Measurements from ENCODE around the gene PTAFR. TPM values are rescaled to one million over a fixed set of nuclear protein-coding genes. Genes with fewer than 3 reads are reported as not detected.
A peak's percentile ranks its signal among the peaks of the same experiment; 100 is the strongest.
"Not testable (repeated sequence)": the region's sequence is repeated elsewhere in the genome, so short reads cannot be mapped to it uniquely, and the experiment has no call there.

The PTAFR gene
- total and polyA plus RNA-seq, 2 donors (not counting 1 experiment from before 2014, with no cell fraction given) = 5.9 to 6.2 TPM

GRCh38 chr1:28143496-28144202 is 32.8 kb downstream of the PTAFR start:
- 100% methylated on average over 1 of the region's 4 CpGs for WGBS (ENCODE audit: insufficient coverage)
- H4K20me1 ChIP-seq (ENCODE audit: control insufficient read depth, insufficient read depth, low read length, poor library complexity, severe bottlenecking) = no peaks in the 10 kb centered on the region
- H3K27me3 Mint-ChIP-seq = no peaks in the 10 kb centered on the region
- no peaks in the 10 kb centered on the region for H3K9me3 ChIP-seq (ENCODE audit: control extremely low read depth in 1 of 3, control insufficient read depth in 2 of 3, insufficient read depth in 1 of 3, low read length in 2 of 3)
- H3K4me3 Mint-ChIP-seq = no peak overlapping the region
- TF ChIP-seq CTCF (IDR thresholded peaks at IDR 0.05) = no peak
- no peak for TF ChIP-seq EZH2 (IDR thresholded peaks at IDR 0.05; ENCODE audit: borderline replicate concordance, insufficient read depth, low read depth, low read length, poor library complexity, severe bottlenecking)
- H2AFZ ChIP-seq (ENCODE audit: insufficient read depth, low read depth, low read length, poor library complexity, severe bottlenecking) = no peak overlapping the region
- H3K27ac Mint-ChIP-seq = peak overlapping the region; percentile 56
- no peaks in the 10 kb centered on the region for H3K9me3 Mint-ChIP-seq (ENCODE audit: insufficient read depth)
- H3K9ac ChIP-seq (ENCODE audit: low read length) = no peak overlapping the region
- ATAC-seq (ENCODE audit: low read depth) (no peak), DNase-seq (no peak)
- intact Hi-C loops (cut with micrococcal nuclease) = loop anchor here (1.0 kb wide), 1 partner anchor 32 kb away; no protein-coding TSS in a partner anchor
- CTCF ChIA-PET = interaction anchor here (1.1 to 2.7 kb wide), 3 partner anchors 8 to 65 kb away, joined by 3 to 9 read pairs (median 4); no protein-coding TSS in a partner anchor
- H3K27me3 ChIP-seq (replicated peaks in 1 of 4; ENCODE audit: control extremely low read depth in 1 of 4, control insufficient read depth in 3 of 4, insufficient read depth in 4 of 4, low read length in 3 of 4) = no peaks in the 10 kb centered on the region
- H3K79me2 ChIP-seq (ENCODE audit: control insufficient read depth, insufficient read depth, low read length) = no peaks in the 10 kb centered on the region
- POLR2A ChIA-PET = interaction anchor here (0.6 to 1.3 kb wide), 2 partner anchors 9 to 27 kb away, joined by 4 to 6 read pairs; no protein-coding TSS in a partner anchor
- no peaks in the 10 kb centered on the region for H3K36me3 ChIP-seq (replicated peaks in 1 of 2; ENCODE audit: control extremely low read depth in 1 of 2, control insufficient read depth in 1 of 2, extremely low read depth in 1 of 2, insufficient read depth in 2 of 2, low read length in 1 of 2)
- no peak overlapping the region for H3K4me3 ChIP-seq (ENCODE audit: control extremely low read depth in 1 of 5, extremely low read depth in 1 of 5, insufficient read depth in 1 of 5, low read depth in 2 of 5, low read length in 4 of 5)
- no peak overlapping the region for H3K4me2 ChIP-seq (replicated peaks; ENCODE audit: low read depth, low read length, poor library complexity, severe bottlenecking)
- no peak overlapping the region for H3K27ac ChIP-seq (ENCODE audit: low read length in 2 of 2)
- H3K4me1 Mint-ChIP-seq = peaks cover 47% of the 10 kb centered on the region
- H3K4me1 ChIP-seq (ENCODE audit: control insufficient read depth in 2 of 2, insufficient read depth in 2 of 2, low read length in 2 of 2) = peaks cover 13 to 42% of the 10 kb centered on the region in 2 donors

- DNase-seq = no peak
- TF ChIP-seq EZH2 (IDR thresholded peaks at IDR 0.05; ENCODE audit: borderline replicate concordance, insufficient read depth, low read depth, low read length, poor library complexity, severe bottlenecking) (no peak), CTCF (IDR thresholded peaks at IDR 0.05) (no peak)
- Histone ChIP-seq H3K36me3 (replicated peaks in 1 of 2; ENCODE audit: control extremely low read depth in 1 of 2, control insufficient read depth in 1 of 2, extremely low read depth in 1 of 2, insufficient read depth in 2 of 2, low read length in 1 of 2) (no peaks in the 10 kb centered on the region), H3K4me2 (replicated peaks; ENCODE audit: low read depth, low read length, poor library complexity, severe bottlenecking) (no peak overlapping the region), H3K9ac (ENCODE audit: low read length) (no peak overlapping the region), H3K27ac (ENCODE audit: low read length in 2 of 2) (no peak overlapping the region), H4K20me1 (ENCODE audit: control insufficient read depth, insufficient read depth, low read length, poor library complexity, severe bottlenecking) (no peaks in the 10 kb centered on the region), H3K4me1 (ENCODE audit: control insufficient read depth in 2 of 2, insufficient read depth in 2 of 2, low read length in 2 of 2) (peaks cover 0 to 30% of the 10 kb centered on the region in 2 donors), H3K9me3 (ENCODE audit: control extremely low read depth in 1 of 3, control insufficient read depth in 2 of 3, insufficient read depth in 1 of 3, low read length in 2 of 3) (no peaks in the 10 kb centered on the region), H3K27me3 (replicated peaks in 1 of 4; ENCODE audit: control extremely low read depth in 1 of 4, control insufficient read depth in 3 of 4, insufficient read depth in 4 of 4, low read length in 3 of 4) (no peaks in the 10 kb centered on the region), H3K79me2 (ENCODE audit: control insufficient read depth, insufficient read depth, low read length) (no peaks in the 10 kb centered on the region), H3K4me3 (ENCODE audit: control extremely low read depth in 1 of 5, extremely low read depth in 1 of 5, insufficient read depth in 1 of 5, low read depth in 2 of 5, low read length in 4 of 5) (no peak overlapping the region), H2AFZ (ENCODE audit: insufficient read depth, low read depth, low read length, poor library complexity, severe bottlenecking) (no peak overlapping the region)
- Mint-ChIP-seq H3K9me3 (ENCODE audit: insufficient read depth) (no peaks in the 10 kb centered on the region), H3K4me3 (no peak overlapping the region), H3K27ac (no peak overlapping the region), H3K4me1 (peaks cover 36% of the 10 kb centered on the region), H3K27me3 (no peaks in the 10 kb centered on the region)
- POLR2A ChIA-PET = no interaction called here
- no peak for ATAC-seq (ENCODE audit: low read depth)
- CTCF ChIA-PET = no interaction called here
- intact Hi-C loops (cut with micrococcal nuclease) = no loop called here
- WGBS (ENCODE audit: insufficient coverage) = no CpG with 5 or more reads among the region's 2 CpGs
Observed at GRCh38 chr1:28141685-28142084, 34.8 kb downstream of the PTAFR start.

GRCh38 chr1:28139866-28140265 is 36.6 kb downstream of the PTAFR start:
- H3K4me2 ChIP-seq (replicated peaks; ENCODE audit: low read depth, low read length, poor library complexity, severe bottlenecking); H3K27ac ChIP-seq (ENCODE audit: low read length in 2 of 2); H3K4me3 Mint-ChIP-seq; H3K9ac ChIP-seq (ENCODE audit: low read length); H3K27me3 ChIP-seq (replicated peaks in 1 of 4; ENCODE audit: control extremely low read depth in 1 of 4, control insufficient read depth in 3 of 4, insufficient read depth in 4 of 4, low read length in 3 of 4); H3K4me3 ChIP-seq (ENCODE audit: control extremely low read depth in 1 of 5, extremely low read depth in 1 of 5, insufficient read depth in 1 of 5, low read depth in 2 of 5, low read length in 4 of 5); DNase-seq; H4K20me1 ChIP-seq (ENCODE audit: control insufficient read depth, insufficient read depth, low read length, poor library complexity, severe bottlenecking); POLR2A ChIA-PET; CTCF ChIA-PET; intact Hi-C loops (cut with micrococcal nuclease); H2AFZ ChIP-seq (ENCODE audit: insufficient read depth, low read depth, low read length, poor library complexity, severe bottlenecking); H3K9me3 Mint-ChIP-seq (ENCODE audit: insufficient read depth); H3K36me3 ChIP-seq (replicated peaks in 1 of 2; ENCODE audit: control extremely low read depth in 1 of 2, control insufficient read depth in 1 of 2, extremely low read depth in 1 of 2, insufficient read depth in 2 of 2, low read length in 1 of 2); H3K9me3 ChIP-seq (ENCODE audit: control extremely low read depth in 1 of 3, control insufficient read depth in 2 of 3, insufficient read depth in 1 of 3, low read length in 2 of 3); H3K79me2 ChIP-seq (ENCODE audit: control insufficient read depth, insufficient read depth, low read length); H3K27me3 Mint-ChIP-seq; ATAC-seq (ENCODE audit: low read depth): not testable (repeated sequence)
- peaks cover 15 to 43% of the 10 kb centered on the region in 2 donors for H3K4me1 ChIP-seq (ENCODE audit: control insufficient read depth in 2 of 2, insufficient read depth in 2 of 2, low read length in 2 of 2)
- H3K27ac Mint-ChIP-seq = peak overlapping the region; percentile 10
- peaks cover 46% of the 10 kb centered on the region for H3K4me1 Mint-ChIP-seq
- no CpG with 5 or more reads among the region's 8 CpGs for WGBS (ENCODE audit: insufficient coverage)

Data from B cell (primary cell).